ENCODE data around the gene GCAT.

DNA sequence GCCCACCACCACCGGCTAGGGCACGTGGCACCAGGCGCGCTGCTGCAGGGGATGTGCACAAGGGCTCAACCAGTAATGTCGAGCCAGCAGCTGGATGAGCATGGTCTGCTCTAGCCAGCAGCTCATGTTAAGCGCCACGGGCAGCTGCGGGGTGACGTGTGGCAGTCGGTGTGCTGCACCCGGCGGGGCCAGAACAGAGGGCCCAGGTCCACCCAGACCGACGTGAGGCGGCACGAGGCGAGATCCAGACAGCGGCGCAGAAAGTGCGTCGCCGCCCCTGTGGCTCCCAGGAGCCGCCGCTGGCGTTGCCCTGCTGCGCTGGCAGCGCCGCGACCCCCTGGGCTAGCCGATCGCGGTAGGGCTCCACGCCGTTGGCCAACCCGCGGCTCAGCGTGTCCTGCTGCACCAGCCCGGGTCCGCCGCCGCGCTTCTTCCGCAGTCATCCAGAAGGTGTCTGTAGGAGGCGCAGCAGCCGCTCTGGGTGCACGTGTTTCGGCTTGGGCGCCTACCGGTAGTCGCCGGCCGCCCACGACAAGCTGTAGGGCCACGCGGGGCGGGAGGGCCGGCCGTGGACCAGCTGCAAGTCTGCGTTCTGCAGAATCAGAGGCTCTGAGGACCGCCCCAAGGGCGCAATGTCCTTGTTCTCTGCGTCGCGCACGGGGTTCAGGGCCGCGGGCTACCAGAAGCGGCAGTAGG is 10.8 kb downstream of the GCAT start:
- TF ChIP-seq, protein P1, sequence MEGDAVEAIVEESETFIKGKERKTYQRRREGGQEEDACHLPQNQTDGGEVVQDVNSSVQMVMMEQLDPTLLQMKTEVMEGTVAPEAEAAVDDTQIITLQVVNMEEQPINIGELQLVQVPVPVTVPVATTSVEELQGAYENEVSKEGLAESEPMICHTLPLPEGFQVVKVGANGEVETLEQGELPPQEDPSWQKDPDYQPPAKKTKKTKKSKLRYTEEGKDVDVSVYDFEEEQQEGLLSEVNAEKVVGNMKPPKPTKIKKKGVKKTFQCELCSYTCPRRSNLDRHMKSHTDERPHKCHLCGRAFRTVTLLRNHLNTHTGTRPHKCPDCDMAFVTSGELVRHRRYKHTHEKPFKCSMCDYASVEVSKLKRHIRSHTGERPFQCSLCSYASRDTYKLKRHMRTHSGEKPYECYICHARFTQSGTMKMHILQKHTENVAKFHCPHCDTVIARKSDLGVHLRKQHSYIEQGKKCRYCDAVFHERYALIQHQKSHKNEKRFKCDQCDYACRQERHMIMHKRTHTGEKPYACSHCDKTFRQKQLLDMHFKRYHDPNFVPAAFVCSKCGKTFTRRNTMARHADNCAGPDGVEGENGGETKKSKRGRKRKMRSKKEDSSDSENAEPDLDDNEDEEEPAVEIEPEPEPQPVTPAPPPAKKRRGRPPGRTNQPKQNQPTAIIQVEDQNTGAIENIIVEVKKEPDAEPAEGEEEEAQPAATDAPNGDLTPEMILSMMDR (optimal IDR thresholded peaks at IDR 0.05 in 1 of 3, IDR thresholded peaks at IDR 0.05 in 1 of 3, conservative IDR thresholded peaks at IDR 0.05 in 1 of 3; ENCODE audit: extremely low read depth in 1 of 3, insufficient read depth in 2 of 3, low read length in 3 of 3): peak; percentile 18 to 78 (median 66)
- TF ChIP-seq EZH2 (IDR thresholded peaks at IDR 0.05; ENCODE audit: low read length): no peak
